Measurements from ENCODE around the gene LPIN1. TPM values are rescaled to one million over a fixed set of nuclear protein-coding genes. Genes with fewer than 3 reads are reported as not detected.

The LPIN1 gene
- total and polyA plus RNA-seq, 2 of the 13 experiments (the other 11 are each of a cell fraction or from before 2014, with no cell fraction given), result 9.7 to 19.4 TPM

DNA sequence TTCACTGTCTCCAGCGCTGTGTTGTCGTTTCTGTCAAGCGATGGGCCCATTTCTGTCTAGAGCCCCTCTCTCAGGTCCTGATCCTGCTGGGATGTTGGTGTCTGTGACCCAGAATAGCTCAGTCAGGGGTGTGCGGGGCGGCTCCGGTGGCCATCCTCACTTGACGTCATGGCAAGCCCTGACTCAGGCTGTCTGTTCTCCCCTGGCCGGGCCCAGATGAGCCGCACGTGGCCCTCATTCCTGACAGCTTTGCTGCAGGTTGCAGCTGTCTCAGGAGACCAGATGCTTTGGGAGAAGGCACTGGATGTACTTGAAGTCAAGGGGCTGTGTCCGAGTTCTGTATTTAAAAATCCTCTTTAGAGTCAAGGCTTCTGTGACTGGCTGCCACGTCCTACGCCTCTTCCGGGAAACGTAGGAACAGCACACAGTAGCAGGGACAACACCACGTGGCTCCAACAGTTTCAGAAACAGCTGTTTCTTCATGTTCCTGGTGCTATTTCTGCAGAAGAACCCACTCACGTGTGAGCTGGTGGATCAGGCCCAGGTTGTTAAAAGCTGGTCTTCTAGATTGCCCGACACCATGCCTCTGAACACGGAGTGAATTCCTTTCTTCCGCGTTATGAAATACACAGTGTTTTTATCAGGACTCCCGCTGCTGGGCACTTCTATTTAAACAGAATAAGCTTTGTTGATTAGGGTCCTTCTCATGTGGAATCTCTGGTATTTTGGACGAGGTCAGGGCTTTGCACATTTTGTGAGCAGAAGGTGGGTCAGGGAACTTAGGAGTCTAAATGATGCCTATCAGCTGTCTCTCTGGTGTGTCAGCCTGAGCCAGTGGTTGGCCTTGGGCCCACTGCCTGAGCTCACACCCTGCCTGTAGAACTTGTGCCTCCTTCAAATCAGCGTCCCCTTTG, 48.2 kb upstream of the LPIN1 start (continued):
- TF ChIP-seq AHDC1 (CRISPR knock-in tag; IDR thresholded peaks at IDR 0.05; ENCODE audit: borderline replicate concordance) (no peak), STAT5B (CRISPR knock-in tag; IDR thresholded peaks at IDR 0.05) (no peak), DMAP1 (CRISPR knock-in tag; IDR thresholded peaks at IDR 0.05) (peak; percentile 90), SRF (IDR thresholded peaks at IDR 0.05; ENCODE audit: low read depth, low read length) (no peak), CC2D1A (CRISPR knock-in tag; IDR thresholded peaks at IDR 0.05) (no peak), ZMYM4 (CRISPR knock-in tag; IDR thresholded peaks at IDR 0.05) (no peak), ZNF260 (CRISPR knock-in tag; IDR thresholded peaks at IDR 0.05; ENCODE audit: borderline replicate concordance, low read depth) (no peak), BATF2 (CRISPR knock-in tag; IDR thresholded peaks at IDR 0.05) (no peak), PHF8 (CRISPR knock-in tag; IDR thresholded peaks at IDR 0.05) (no peak), ZNF354B (CRISPR knock-in tag; IDR thresholded peaks at IDR 0.05) (no peak), KLF13 (CRISPR knock-in tag; IDR thresholded peaks at IDR 0.05) (no peak), SALL1 (CRISPR knock-in tag; IDR thresholded peaks at IDR 0.05) (no peak; the same call in 1 of the 2 replicates), CEBPB (IDR thresholded peaks at IDR 0.05; ENCODE audit: borderline replicate concordance, low read depth, low read length) (no peak), NFE2L2 (IDR thresholded peaks at IDR 0.05; ENCODE audit: low read length) (no peak), ZNF776 (CRISPR knock-in tag; IDR thresholded peaks at IDR 0.05) (no peak), SETDB1 (CRISPR knock-in tag; IDR thresholded peaks at IDR 0.05; ENCODE audit: borderline replicate concordance) (no peak), KDM3A (CRISPR knock-in tag; IDR thresholded peaks at IDR 0.05; ENCODE audit: low read depth) (no peak), BRCA1 (CRISPR knock-in tag; IDR thresholded peaks at IDR 0.05) (no peak)
- TF ChIP-seq, protein P1, sequence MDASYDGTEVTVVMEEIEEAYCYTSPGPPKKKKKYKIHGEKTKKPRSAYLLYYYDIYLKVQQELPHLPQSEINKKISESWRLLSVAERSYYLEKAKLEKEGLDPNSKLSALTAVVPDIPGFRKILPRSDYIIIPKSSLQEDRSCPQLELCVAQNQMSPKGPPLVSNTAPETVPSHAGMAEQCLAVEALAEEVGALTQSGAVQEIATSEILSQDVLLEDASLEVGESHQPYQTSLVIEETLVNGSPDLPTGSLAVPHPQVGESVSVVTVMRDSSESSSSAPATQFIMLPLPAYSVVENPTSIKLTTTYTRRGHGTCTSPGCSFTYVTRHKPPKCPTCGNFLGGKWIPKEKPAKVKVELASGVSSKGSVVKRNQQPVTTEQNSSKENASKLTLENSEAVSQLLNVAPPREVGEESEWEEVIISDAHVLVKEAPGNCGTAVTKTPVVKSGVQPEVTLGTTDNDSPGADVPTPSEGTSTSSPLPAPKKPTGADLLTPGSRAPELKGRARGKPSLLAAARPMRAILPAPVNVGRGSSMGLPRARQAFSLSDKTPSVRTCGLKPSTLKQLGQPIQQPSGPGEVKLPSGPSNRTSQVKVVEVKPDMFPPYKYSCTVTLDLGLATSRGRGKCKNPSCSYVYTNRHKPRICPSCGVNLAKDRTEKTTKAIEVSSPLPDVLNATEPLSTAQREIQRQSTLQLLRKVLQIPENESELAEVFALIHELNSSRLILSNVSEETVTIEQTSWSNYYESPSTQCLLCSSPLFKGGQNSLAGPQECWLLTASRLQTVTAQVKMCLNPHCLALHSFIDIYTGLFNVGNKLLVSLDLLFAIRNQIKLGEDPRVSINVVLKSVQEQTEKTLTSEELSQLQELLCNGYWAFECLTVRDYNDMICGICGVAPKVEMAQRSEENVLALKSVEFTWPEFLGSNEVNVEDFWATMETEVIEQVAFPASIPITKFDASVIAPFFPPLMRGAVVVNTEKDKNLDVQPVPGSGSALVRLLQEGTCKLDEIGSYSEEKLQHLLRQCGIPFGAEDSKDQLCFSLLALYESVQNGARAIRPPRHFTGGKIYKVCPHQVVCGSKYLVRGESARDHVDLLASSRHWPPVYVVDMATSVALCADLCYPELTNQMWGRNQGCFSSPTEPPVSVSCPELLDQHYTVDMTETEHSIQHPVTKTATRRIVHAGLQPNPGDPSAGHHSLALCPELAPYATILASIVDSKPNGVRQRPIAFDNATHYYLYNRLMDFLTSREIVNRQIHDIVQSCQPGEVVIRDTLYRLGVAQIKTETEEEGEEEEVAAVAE (CRISPR knock-in tag; IDR thresholded peaks at IDR 0.05; ENCODE audit: borderline replicate concordance), result no peak
